HepG2 (cell line): Measurements from ENCODE around the gene MAPK13. TPM values are rescaled to one million over a fixed set of nuclear protein-coding genes. Genes with fewer than 3 reads are reported as not detected.

ENCODE experiments used
- BRD4 ChIP-seq: sonication (generic); formaldehyde crosslinking; IDR thresholded peaks from 2 replicates; pipeline ENCODE4 v1.4.0; 2020; ENCODE audit warnings: missing genetic modification reagents
- CREB1 ChIP-seq, 2 experiments: fragments of 450-650 bp in 1 of 2; IDR thresholded peaks; 2 replicates each; pipeline ENCODE4 v1.6.1; 2016 to 2017; ENCODE audit warnings: control low read depth in 1 of 2, mild to moderate bottlenecking in 1 of 2, missing compliant biosample characterization in 1 of 2, missing genetic modification characterization in 1 of 2
- HNF4A ChIP-seq: sonication (generic); formaldehyde crosslinking; IDR thresholded peaks from 2 replicates; pipeline ENCODE4 v1.4.0; 2020; ENCODE audit warnings: missing genetic modification reagents
- LRRFIP1 ChIP-seq: sonication (generic); formaldehyde crosslinking; conservative IDR thresholded peaks from 2 replicates; pipeline ENCODE4 v1.4.0; 2020; ENCODE audit warnings: missing genetic modification reagents
- MED13 ChIP-seq: sonication (generic); formaldehyde crosslinking; IDR thresholded peaks from 2 replicates; pipeline ENCODE4 v1.5.0; 2020; ENCODE audit warnings: missing genetic modification reagents
- MED8 ChIP-seq: sonication (generic); formaldehyde crosslinking; IDR thresholded peaks from 2 replicates; pipeline ENCODE4 v1.8.1; 2023; ENCODE audit warnings: mild to moderate bottlenecking, missing genetic modification reagents; ENCODE audit not compliant: insufficient replicate concordance
- MIXL1 ChIP-seq: IDR thresholded peaks from 2 replicates; pipeline ENCODE4 v1.6.1; 2016
- NR0B2 ChIP-seq: sonication (generic); formaldehyde crosslinking; IDR thresholded peaks from 2 replicates; pipeline ENCODE4 v1.4.0; 2020; ENCODE audit warnings: mild to moderate bottlenecking, missing genetic modification reagents
- PAXIP1 ChIP-seq: sonication (generic); formaldehyde crosslinking; conservative IDR thresholded peaks from 2 replicates; pipeline ENCODE4 v1.4.0; 2020; ENCODE audit warnings: mild to moderate bottlenecking, missing genetic modification reagents, moderate library complexity
- PRDM15 ChIP-seq: sonication (generic); formaldehyde crosslinking; IDR thresholded peaks from 2 replicates; pipeline ENCODE4 v1.4.0; 2020; ENCODE audit warnings: missing genetic modification reagents
- TARDBP ChIP-seq: sonication (generic); formaldehyde crosslinking; IDR thresholded peaks from 2 replicates; pipeline ENCODE4 v1.8.0; 2022; ENCODE audit warnings: mild to moderate bottlenecking, missing genetic modification reagents
- ZNF234 ChIP-seq: sonication (generic); formaldehyde crosslinking; conservative IDR thresholded peaks from 2 replicates; pipeline ENCODE4 v1.5.1; 2020; ENCODE audit warnings: mild to moderate bottlenecking, missing genetic modification reagents
- ZNF264 ChIP-seq: sonication (generic); formaldehyde crosslinking; IDR thresholded peaks from 2 replicates; pipeline ENCODE4 v1.4.0; 2020; ENCODE audit warnings: missing genetic modification reagents
- ZNF292 ChIP-seq: sonication (generic); formaldehyde crosslinking; IDR thresholded peaks from 2 replicates; pipeline ENCODE4 v1.8.1; 2022; ENCODE audit warnings: mild to moderate bottlenecking, low read depth, missing genetic modification reagents, borderline replicate concordance
- ZNF572 ChIP-seq: sonication (generic); formaldehyde crosslinking; IDR thresholded peaks from 2 replicates; pipeline ENCODE4 v1.5.1; 2020; ENCODE audit warnings: mild to moderate bottlenecking, missing genetic modification reagents
- ZNF784 ChIP-seq: sonication (generic); formaldehyde crosslinking; IDR thresholded peaks from 2 replicates; pipeline ENCODE4 v1.5.1; 2020; ENCODE audit warnings: missing genetic modification reagents, mild to moderate bottlenecking, borderline replicate concordance
- polyA plus RNA-seq, 8 experiments: library from polyadenylated mRNA; depleted of rRNA in 3 of 8; stranded (reverse) in 7 of 8; unstranded in 1 of 8; fragments of >200 nt; fragmentation: Illumina TruSeq in 4 of 8; extraction: Trizol in 4 of 8; gene quantifications; 2 replicates each; pipeline versions ENCODE4 v1.2.1 to v1.2.3, GENCODE V29; 2011 to 2016; ENCODE audit warnings: low read depth in 4 of 8, missing spikeins in 1 of 8, mixed read lengths in 1 of 8; ENCODE audit not compliant: insufficient read depth in 1 of 8
- total RNA-seq, 5 experiments: library from RNA; depleted of rRNA; stranded (reverse); fragments of >200 nt; fragmentation: Illumina TruSeq; extraction: Trizol; gene quantifications; 2 replicates each; pipeline ENCODE4 v1.2.3, GENCODE V29; 2016; ENCODE audit warnings: low read depth in 1 of 5

MAPK13 gene
- total and polyA plus RNA-seq, 2 of the 13 experiments (the other 11 are each of a cell fraction or from before 2014, with no cell fraction given) = 12.7 to 43.4 TPM

GRCh38 chr6:36132246-36132895, 2.1 kb downstream of the MAPK13 start (continued):
- TF ChIP-seq PAXIP1 (CRISPR knock-in tag) (no peak), MED13 (CRISPR knock-in tag) (no peak), ZNF784 (CRISPR knock-in tag) (no peak), PRDM15 (no peak), ZNF572 (CRISPR knock-in tag) (0 out of 2 replicates have a peak, but pooled peaks have one; percentile 16), ZNF292 (CRISPR knock-in tag) (no peak), MED8 (CRISPR knock-in tag) (peak; percentile 26), HNF4A (CRISPR knock-in tag) (no peak), MIXL1 (CRISPR knock-in tag) (no peak), ZNF264 (no peak), CREB1 (IDR thresholded peaks at IDR 0.05) (no peak), CREB1 (CRISPR knock-in tag; IDR thresholded peaks at IDR 0.05) (no peak), TARDBP (CRISPR knock-in tag) (no peak), BRD4 (CRISPR knock-in tag) (no peak), NR0B2 (no peak), ZNF234 (CRISPR knock-in tag) (no peak), LRRFIP1 (no peak)
